GM12864 (cell line): Measurements from ENCODE around the gene UBL3.

Source experiments
- DNase-seq: peaks from one replicate; pipeline ENCODE4 v3.0.0-alpha.2; 2011; ENCODE audit warnings: low read depth
- H3K4me3 ChIP-seq: 2 replicates; pipeline ENCODE4 v1.5.1; 2011; ENCODE audit warnings: mild to moderate bottlenecking, low read depth, low read length, control low read depth
- CTCF ChIP-seq: IDR thresholded peaks from 2 replicates; pipeline ENCODE4 v1.5.1; 2011; ENCODE audit warnings: low read depth, mild to moderate bottlenecking, moderate library complexity, low read length, control low read depth, inconsistent platforms; ENCODE audit errors: missing control alignments

UBL3 gene

GRCh38 chr13:29771247-29771646 lies 79.2 kb downstream of the UBL3 start:
- peak; percentile 21 for DNase-seq
- H3K4me3 ChIP-seq, result no peak overlapping the region
- no peak for TF ChIP-seq CTCF

GRCh38 chr13:29767006-29767405 lies 83.4 kb downstream of the UBL3 start:
- no peak for DNase-seq
- TF ChIP-seq CTCF, result no peak
- H3K4me3 ChIP-seq, result no peak overlapping the region

- H3K4me3 ChIP-seq, result no peak overlapping the region
- TF ChIP-seq CTCF, result no peak
- DNase-seq, result no peak
These were observed 86.8 kb downstream of the UBL3 start for GRCh38 chr13:29763436-29764180.

GRCh38 chr13:29761815-29762214 lies 88.6 kb downstream of the UBL3 start:
- H3K4me3 ChIP-seq, result no peak overlapping the region
- DNase-seq, result no peak
- no peak for TF ChIP-seq CTCF

- H3K4me3 ChIP-seq, result no peak overlapping the region
- TF ChIP-seq CTCF, result no peak
- DNase-seq, result no peak
These were observed 89.3 kb downstream of the UBL3 start for GRCh38 chr13:29761160-29761559.

GRCh38 chr13:29760544-29760943 lies 89.9 kb downstream of the UBL3 start:
- no peak for TF ChIP-seq CTCF
- DNase-seq, result no peak
- no peak overlapping the region for H3K4me3 ChIP-seq

GRCh38 chr13:29758531-29759114 lies 91.8 kb downstream of the UBL3 start:
- H3K4me3 ChIP-seq, result no peak overlapping the region
- peak; percentile 83 for DNase-seq
- no peak for TF ChIP-seq CTCF
